ENCODE data around the gene CD22.

GRCh38 chr19:35378356-35378755 is 49.4 kb downstream of the CD22 start:
- no peak for TF ChIP-seq POLR2A (IDR thresholded peaks at IDR 0.05)
- no peak for TF ChIP-seq CTCF (IDR thresholded peaks at IDR 0.05)
- TF ChIP-seq EP300 (IDR thresholded peaks at IDR 0.05) = no peak

All from upper lobe of left lung (tissue), 4 donors.